ENCODE measurements around the gene ABCB9. TPM values are rescaled to one million over a fixed set of nuclear protein-coding genes. Genes with fewer than 3 reads are reported as not detected.
A peak's percentile ranks its signal among the peaks of the same experiment; 100 is the strongest.
"Not testable (repeated sequence)": the region's sequence is repeated elsewhere in the genome, so short reads cannot be mapped to it uniquely, and the experiment has no call there.

The ABCB9 gene
- 3.0 and 6.5 TPM in 2 replicates for total RNA-seq

GRCh38 chr12:122965851-122966742 lies at the start of gene ABCB9:
TSS of gene ABCB9 (minus strand) at chr12:122966463. CDS start at chr12:122960235, 6,228 bp downstream.
- peak; percentile 73 for DNase-seq (ENCODE audit: low read depth)

DNA sequence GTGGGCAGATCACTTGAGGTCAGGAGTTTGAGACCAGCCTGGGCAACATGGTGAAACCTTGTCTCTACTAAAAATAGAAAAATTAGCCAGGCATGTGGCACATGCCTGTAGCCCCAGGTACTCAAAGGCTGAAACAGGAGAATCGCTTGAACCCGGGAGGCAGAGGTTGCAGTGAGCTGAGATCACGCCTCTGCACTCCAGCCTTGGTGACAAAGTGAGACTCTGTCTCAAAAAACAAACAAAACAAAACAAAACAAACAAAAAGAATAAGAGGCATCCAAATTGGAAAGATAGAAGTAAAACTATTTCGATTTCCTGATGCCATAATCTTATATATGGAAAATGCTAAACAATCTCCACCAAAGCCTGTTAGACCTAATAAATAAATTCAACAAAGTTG lies 48.2 kb upstream of the ABCB9 start:
- DNase-seq (ENCODE audit: low read depth): not testable (repeated sequence)

DNA sequence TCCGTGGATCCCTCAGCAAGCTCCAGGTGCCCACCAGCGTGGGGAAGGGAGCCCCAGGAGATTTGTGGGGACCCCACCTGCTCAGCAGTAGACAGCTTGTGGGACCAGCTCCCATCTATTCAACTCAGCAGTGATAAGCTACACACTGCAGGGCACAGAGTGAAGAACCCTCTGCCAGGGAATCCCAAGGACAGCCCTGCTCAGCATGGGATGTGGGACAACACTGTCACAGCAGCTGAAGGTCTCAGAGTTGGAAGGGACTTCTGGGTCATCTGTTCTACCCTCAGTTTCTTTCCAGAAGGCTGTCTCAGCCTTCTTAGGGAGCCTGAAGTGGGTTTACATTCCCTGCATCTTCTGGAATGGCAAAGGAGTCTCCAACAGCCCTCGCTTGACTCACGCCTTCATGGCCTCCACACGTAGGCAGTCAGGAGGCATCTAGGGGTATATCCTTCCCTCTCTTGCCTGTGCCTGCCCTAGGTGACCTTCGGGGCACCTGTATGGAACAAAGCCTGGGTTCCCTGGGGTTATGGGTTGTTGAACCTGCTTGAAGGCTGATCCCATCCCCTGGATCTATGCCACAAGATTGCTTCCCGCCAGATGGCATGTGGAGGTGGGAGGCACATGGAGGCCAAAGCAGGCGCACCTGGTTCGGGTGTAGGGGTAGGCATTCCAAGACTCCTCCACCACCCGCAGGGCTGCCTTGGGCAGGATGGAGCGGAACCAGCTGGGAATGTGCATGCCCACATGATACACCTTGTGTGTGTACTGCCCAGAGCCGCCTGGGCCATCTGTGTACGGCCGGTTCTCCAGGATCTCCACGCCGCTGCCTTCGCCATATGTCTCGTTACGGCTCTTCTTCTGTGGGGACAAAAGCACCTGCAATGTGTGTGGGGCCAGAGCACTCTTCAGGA lies 47.2 kb upstream of the ABCB9 start:
- no peak for DNase-seq (ENCODE audit: low read depth)

GRCh38 chr12:123011701-123012100 lies 45.4 kb upstream of the ABCB9 start:
- DNase-seq (ENCODE audit: low read depth): no peak

DNA sequence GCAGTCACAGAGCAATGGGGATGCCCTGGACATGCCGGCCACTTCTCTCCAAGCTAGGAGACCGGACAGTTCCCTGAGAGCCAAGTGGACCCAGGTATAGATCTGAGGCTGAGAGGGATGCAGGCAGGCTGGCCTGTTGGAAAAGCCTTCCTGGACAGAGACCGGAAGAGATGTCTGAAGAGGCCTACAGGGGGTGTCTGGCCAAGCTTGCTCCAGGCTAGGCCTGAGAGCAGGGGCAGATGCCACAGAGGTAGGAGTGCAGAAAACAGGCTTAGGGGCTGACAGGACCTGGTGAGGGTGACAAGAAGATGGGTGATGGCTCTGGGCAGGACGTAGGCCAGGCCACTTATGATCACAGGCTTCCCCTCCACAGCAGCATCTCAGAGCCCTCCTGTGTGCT lies 44.4 kb upstream of the ABCB9 start:
- DNase-seq (ENCODE audit: low read depth): no peak

GRCh38 chr12:123010110-123010509 lies 43.8 kb upstream of the ABCB9 start:
- DNase-seq (ENCODE audit: low read depth): no peak

- no peak for DNase-seq (ENCODE audit: low read depth)
Observed at GRCh38 chr12:123006977-123007376, 40.7 kb upstream of the ABCB9 start.

DNA sequence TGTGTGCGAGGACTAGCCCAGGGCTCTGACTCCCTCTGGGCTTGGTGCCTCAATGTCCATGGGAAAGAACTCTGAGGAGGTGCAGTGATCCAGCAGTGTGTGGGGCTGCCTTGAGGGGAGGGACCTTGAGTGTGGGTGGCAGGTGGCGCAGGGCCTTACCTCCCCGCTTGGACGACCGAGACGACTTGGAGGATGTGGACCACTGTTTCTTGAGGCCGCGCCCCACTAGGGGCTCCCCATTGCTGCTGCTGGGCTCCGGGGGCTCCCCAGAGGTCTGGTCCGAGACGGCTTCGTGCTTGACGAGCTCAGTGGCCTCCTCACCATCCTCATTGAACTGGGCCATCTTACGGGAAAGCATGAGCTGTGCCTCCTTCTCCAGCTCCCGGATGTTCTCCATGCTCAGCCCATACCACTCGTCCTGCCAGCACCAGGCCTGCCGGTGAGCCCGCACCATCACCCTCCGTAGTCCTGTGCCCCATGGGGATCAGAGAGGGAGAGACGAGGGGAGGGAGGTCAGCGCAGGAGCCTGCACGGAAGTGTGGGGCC lies 38.9 kb upstream of the ABCB9 start:
- no peak for DNase-seq (ENCODE audit: low read depth)

GRCh38 chr12:123004287-123004686 lies 38.0 kb upstream of the ABCB9 start:
- DNase-seq (ENCODE audit: low read depth): no peak

DNA sequence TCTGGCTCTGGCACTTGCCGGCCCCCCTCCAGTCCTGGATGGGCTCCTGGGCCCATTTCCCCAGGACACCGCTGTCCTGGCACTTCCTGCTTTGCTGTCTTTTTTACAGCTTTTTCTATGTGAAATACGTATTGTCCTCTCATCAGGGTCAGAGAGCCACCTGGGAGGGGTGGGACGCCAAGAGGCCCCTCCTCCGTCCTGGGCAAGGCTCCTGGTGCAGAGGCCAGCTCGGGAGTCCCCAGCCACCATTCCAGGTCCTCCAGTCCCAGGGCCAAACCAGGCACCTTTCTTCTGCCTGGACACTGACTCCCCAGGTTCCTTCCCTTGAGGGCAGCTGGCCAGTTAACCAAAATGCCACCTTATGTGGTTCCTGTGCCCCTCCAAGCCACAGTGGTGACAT lies 37.0 kb upstream of the ABCB9 start:
- no peak for DNase-seq (ENCODE audit: low read depth)

- DNase-seq (ENCODE audit: low read depth): no peak
Observed at GRCh38 chr12:123001464-123001863, 35.2 kb upstream of the ABCB9 start.

DNA sequence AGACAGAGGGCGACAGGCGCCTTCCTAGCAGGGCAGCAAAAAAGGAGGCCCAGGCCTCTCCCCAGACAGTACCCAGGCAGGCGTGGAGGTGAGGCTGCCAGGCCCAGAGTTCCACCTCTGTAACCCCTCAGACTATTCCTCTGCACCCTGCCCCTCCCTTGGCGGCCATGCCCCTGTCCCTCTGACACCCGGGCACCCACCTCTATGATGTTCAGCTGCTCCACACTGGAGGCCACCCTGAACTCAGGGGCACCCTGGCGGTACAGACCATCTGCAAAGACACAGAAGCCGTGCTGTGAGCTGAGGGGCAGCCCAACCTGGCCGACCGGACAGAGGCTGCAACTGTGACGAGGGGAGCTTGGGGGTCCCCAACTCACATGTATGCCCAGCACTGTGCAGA lies 34.3 kb upstream of the ABCB9 start:
- DNase-seq (ENCODE audit: low read depth): no peak

- DNase-seq (ENCODE audit: low read depth): no peak
Observed at GRCh38 chr12:122999986-123000420, 33.7 kb upstream of the ABCB9 start.

DNA sequence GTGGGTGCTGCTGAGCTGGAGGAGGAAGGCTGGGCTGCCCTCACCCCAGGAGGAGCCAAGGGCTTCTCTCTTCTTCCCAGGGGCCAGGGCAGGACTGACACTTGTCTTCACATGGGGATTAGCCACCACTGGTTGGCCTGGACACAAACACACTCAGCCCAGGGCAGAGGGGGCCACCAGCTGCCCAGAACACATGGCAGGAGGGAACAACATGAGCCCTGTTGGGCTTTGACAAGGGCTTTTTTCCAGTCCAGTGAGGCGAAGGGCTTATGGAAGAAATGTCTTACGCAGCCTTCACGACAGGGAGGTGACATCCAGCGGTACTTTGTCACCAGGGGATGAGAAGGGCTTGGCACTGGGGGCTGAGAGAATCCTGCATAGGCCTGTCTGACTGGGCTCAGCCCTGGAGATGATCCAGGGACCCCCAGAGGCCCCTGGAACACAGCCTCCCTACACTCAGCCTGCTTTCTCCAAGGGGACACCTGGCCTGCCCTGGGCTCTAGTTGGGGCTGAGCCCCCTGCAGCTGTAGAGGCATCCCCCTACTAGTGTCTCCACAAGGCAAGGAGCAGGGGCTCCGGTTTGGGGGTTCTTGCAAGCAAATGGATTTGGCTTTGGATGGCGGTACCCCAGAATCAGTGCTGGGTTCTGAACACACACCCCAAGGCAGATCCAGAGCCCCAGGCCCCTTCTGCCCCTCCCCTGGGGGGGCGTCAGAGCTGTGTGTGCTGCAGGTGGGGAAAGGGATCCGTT lies 33.1 kb upstream of the ABCB9 start:
- DNase-seq (ENCODE audit: low read depth): no peak

GRCh38 chr12:122998316-122998715 lies 32.1 kb upstream of the ABCB9 start:
- no peak for DNase-seq (ENCODE audit: low read depth)

GRCh38 chr12:122997343-122998250 lies 31.3 kb upstream of the ABCB9 start:
- DNase-seq (ENCODE audit: low read depth): no peak

DNA sequence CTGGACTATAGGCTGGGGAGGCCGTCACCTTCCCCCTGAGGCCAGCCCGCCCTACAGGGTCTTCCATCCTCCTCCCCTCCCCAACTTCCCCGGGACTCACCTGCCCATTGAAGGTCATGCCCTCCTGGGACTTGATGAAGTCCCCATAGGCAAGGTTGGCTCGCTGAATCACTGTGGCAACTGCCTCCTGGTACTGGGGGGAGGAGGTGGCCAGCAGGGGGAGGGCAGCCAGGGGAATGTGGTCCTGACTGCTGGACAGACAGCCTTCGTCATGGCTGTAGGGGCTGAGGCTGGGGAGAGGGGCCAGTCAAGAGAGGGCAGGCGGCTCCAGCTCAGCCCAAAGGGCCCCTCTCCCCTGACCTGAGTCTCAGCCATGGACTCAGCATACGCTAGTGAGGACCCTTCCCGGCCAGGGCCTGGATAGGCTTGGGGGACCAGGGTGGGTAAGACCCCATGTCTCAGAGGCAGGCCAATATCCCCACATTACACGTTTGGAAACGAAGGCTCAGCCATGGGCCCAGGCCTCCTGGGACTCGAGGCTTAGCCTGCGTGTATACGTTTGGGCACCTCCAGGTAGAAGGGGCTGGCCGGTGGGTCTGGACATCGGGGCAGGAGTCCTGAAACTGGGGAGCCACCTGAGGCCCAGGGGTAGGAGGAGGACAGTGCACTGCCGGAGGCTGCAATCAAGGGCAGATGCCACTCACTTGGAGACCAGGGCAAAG lies 30.5 kb upstream of the ABCB9 start:
- DNase-seq (ENCODE audit: low read depth): no peak

GRCh38 chr12:122996188-122996601 lies 29.9 kb upstream of the ABCB9 start:
- DNase-seq (ENCODE audit: low read depth): no peak

DNA sequence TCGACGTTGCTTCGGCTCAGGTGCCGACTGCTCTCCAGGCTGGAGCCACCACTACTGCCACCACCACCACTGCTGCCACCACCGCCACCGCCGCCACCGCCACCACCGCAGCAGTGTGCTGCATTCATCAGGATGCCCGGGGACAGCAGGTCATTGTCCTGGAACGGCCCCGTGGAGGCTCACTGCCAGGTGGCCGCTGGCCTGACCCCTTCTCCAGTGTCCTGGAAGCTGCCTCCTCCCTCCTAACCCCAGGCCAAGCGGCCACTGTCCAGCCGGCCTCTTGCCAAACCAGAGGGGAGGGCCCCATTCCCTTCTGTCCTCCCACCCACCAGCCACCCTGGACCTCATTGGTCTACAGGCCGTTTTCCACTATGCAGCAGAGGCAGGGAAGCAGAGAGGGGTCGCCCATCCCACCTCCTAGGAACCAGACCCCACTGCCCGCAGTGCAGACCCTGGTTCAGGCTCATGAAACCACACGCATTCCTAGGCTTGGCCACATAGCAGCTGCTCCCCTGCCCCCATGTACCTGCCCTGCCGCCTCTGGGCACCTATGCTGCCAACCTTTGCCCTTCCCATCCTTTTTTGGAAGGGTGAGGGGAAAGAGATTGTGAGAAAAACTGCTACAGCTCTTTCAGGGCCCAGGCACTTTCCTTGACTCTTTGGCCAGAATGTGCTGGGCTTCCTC lies 29.4 kb upstream of the ABCB9 start:
- DNase-seq (ENCODE audit: low read depth): no peak
